AG04450 (cell line): ENCODE results near the gene ARMH2. TPM values are rescaled to one million over a fixed set of nuclear protein-coding genes. Genes with fewer than 3 reads are reported as not detected.

Source experiments
- CTCF ChIA-PET: fragments of 300-600, 350-600 bp; formaldehyde crosslinking; extraction: SDS; loops from one replicate; lab custom pipeline; 2022; ENCODE audit warnings: antibody characterized with exemption, inconsistent platforms; lab: Charles Lee
- POLR2A ChIA-PET: fragments of 350-600 bp; formaldehyde crosslinking; extraction: SDS; loops from one replicate; lab custom pipeline; 2021; ENCODE audit warnings: antibody characterized with exemption, inconsistent platforms; lab: Yijun Ruan, JAX
- DNase-seq: peaks from one replicate; pipeline ENCODE4 v3.0.0-alpha.2; 2011; ENCODE audit warnings: low read depth, low spot score
- H3K27ac ChIP-seq: one replicate; pipeline ENCODE4 v1.5.1; 2012; ENCODE audit warnings: low read depth, low read length, control low read depth
- H3K27me3 ChIP-seq: one replicate; pipeline ENCODE4 v1.6.0; 2012; ENCODE audit warnings: low read length; ENCODE audit not compliant: control insufficient read depth, insufficient read depth
- H3K4me3 ChIP-seq: 2 replicates; pipeline ENCODE4 v1.5.1; 2011; ENCODE audit warnings: mild to moderate bottlenecking, low read depth, low read length, control low read depth
- H3K9me3 ChIP-seq: 2 replicates; pipeline ENCODE4 v1.5.1; 2012; ENCODE audit warnings: low read length; ENCODE audit not compliant: control insufficient read depth, insufficient read depth
- polyA plus RNA-seq: library from polyadenylated mRNA; depleted of rRNA; stranded (reverse); fragments of >200 nt; gene quantifications from 2 replicates; pipeline ENCODE4 v1.2.3, GENCODE V29; 2011
- TF ChIP-seq, protein P1 (sequence below): IDR thresholded peaks from 2 replicates; pipeline ENCODE4 v1.5.1; 2011; ENCODE audit warnings: low read depth, low read length, control low read depth, inconsistent platforms

ARMH2 gene
- polyA plus RNA-seq, 1 experiment: not detected

DNA sequence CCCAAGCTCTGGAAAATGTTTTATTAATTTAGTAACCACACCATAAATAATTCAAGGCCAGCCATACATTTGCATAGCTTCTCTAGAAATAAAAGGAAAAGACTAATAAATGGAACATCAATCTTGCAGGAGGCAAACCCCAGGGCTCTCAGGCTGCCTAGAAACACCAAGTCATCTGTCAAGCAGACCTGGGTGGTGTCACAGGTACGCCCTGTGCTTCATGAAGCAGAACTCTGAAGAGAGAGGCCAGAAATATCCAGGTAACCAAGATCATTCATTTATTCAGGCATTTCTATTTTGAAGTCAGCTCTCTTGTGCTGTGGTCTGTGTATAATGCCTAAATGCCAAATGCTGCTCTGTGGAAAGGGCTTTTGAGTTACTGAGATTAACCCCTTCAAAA is 45.3 kb upstream of the ARMH2 start:
- ChIA-PET CTCF (interaction anchor here (0.7 to 2.3 kb wide), 3 partner anchors 148 to 227 kb away, joined by 3 to 11 read pairs (median 4); no protein-coding TSS in a partner anchor), POLR2A (interaction anchor here (0.7 kb wide), 2 partner anchors 101 to 273 kb away, joined by 3 to 6 read pairs; no protein-coding TSS in a partner anchor)
- Histone ChIP-seq H3K27me3 (peaks cover 3% of the 10 kb centered on the region), H3K27ac (no peak overlapping the region), H3K9me3 (no peaks in the 10 kb centered on the region; the same call in 1 of the 2 replicates), H3K4me3 (no peak overlapping the region)
- TF ChIP-seq, protein P1, sequence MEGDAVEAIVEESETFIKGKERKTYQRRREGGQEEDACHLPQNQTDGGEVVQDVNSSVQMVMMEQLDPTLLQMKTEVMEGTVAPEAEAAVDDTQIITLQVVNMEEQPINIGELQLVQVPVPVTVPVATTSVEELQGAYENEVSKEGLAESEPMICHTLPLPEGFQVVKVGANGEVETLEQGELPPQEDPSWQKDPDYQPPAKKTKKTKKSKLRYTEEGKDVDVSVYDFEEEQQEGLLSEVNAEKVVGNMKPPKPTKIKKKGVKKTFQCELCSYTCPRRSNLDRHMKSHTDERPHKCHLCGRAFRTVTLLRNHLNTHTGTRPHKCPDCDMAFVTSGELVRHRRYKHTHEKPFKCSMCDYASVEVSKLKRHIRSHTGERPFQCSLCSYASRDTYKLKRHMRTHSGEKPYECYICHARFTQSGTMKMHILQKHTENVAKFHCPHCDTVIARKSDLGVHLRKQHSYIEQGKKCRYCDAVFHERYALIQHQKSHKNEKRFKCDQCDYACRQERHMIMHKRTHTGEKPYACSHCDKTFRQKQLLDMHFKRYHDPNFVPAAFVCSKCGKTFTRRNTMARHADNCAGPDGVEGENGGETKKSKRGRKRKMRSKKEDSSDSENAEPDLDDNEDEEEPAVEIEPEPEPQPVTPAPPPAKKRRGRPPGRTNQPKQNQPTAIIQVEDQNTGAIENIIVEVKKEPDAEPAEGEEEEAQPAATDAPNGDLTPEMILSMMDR: no peak
- no peak for DNase-seq

- Histone ChIP-seq H3K27me3 (peaks cover 3% of the 10 kb centered on the region), H3K4me3 (no peak overlapping the region), H3K27ac (no peak overlapping the region), H3K9me3 (no peaks in the 10 kb centered on the region; the same call in 1 of the 2 replicates)
- ChIA-PET POLR2A (no interaction called here), CTCF (interaction anchor here (0.7 to 1.4 kb wide), 2 partner anchors 231 to 426 kb away, joined by 3 read pairs; no protein-coding TSS in a partner anchor)
- TF ChIP-seq, protein P1: no peak
- no peak for DNase-seq
Observed at GRCh38 chr6:24840187-24840586, 41.5 kb upstream of the ARMH2 start.

GRCh38 chr6:24838994-24839393 is 40.3 kb upstream of the ARMH2 start:
- H3K27me3 ChIP-seq: peaks cover 3% of the 10 kb centered on the region
- no peak overlapping the region for H3K27ac ChIP-seq
- H3K9me3 ChIP-seq: no peaks in the 10 kb centered on the region; the same call in 1 of the 2 replicates
- CTCF ChIA-PET: no interaction called here
- no peak overlapping the region for H3K4me3 ChIP-seq
- TF ChIP-seq, protein P1: no peak
- POLR2A ChIA-PET: no interaction called here
- DNase-seq: no peak

- no peak for DNase-seq
- TF ChIP-seq, protein P1: no peak
- Histone ChIP-seq H3K27me3 (peaks cover under 1% of the 10 kb centered on the region), H3K4me3 (no peak overlapping the region), H3K9me3 (no peaks in the 10 kb centered on the region; the same call in 1 of the 2 replicates), H3K27ac (no peak overlapping the region)
- ChIA-PET CTCF (no interaction called here), POLR2A (no interaction called here)
Observed at GRCh38 chr6:24838081-24838480, 39.4 kb upstream of the ARMH2 start.

GRCh38 chr6:24836109-24836508 is 37.4 kb upstream of the ARMH2 start:
- TF ChIP-seq, protein P1: no peak
- POLR2A ChIA-PET: no interaction called here
- Histone ChIP-seq H3K9me3 (no peaks in the 10 kb centered on the region), H3K27ac (no peak overlapping the region), H3K27me3 (no peaks in the 10 kb centered on the region), H3K4me3 (no peak overlapping the region)
- no peak for DNase-seq
- CTCF ChIA-PET: interaction anchor here (1.0 kb wide), 1 partner anchor 19 kb away, joined by 3 read pairs; no protein-coding TSS in a partner anchor
